Trophoblast cell (in vitro differentiated cells and primary cell): ENCODE measurements around the gene ISM1.

ENCODE experiments used
- DNase-seq, 2 donors: peaks; one replicate each; pipeline ENCODE4 v3.0.0-alpha.2; 2016
- H2AFZ ChIP-seq: 2 replicates; pipeline ENCODE4 v1.6.1; 2013; ENCODE audit warnings: low read length, moderate library complexity, mild to moderate bottlenecking; ENCODE audit not compliant: insufficient read depth, poor library complexity
- H2AK5ac ChIP-seq: 2 replicates; pipeline ENCODE4 v1.6.1; 2013; ENCODE audit warnings: mild to moderate bottlenecking, low read length
- H2BK120ac ChIP-seq: 2 replicates; pipeline ENCODE4 v1.6.1; 2013; ENCODE audit warnings: low read length, mild to moderate bottlenecking, moderate library complexity; ENCODE audit not compliant: insufficient read depth, poor library complexity
- H2BK12ac ChIP-seq: 2 replicates; pipeline ENCODE4 v1.6.1; 2013; ENCODE audit warnings: mild to moderate bottlenecking, low read length, moderate library complexity
- H2BK5ac ChIP-seq: 2 replicates; pipeline ENCODE4 v1.6.1; 2013; ENCODE audit warnings: low read length, low read depth, moderate library complexity, mild to moderate bottlenecking; ENCODE audit not compliant: poor library complexity
- H3K14ac ChIP-seq: 2 replicates; pipeline ENCODE4 v1.6.1; 2013; ENCODE audit warnings: mild to moderate bottlenecking, low read length
- H3K18ac ChIP-seq: 2 replicates; pipeline ENCODE4 v1.6.1; 2013; ENCODE audit warnings: mild to moderate bottlenecking, low read length
- H3K23ac ChIP-seq: 2 replicates; pipeline ENCODE4 v1.6.1; 2013; ENCODE audit warnings: low read length
- H3K27ac ChIP-seq: 2 replicates; pipeline ENCODE4 v1.5.1; 2013; ENCODE audit warnings: low read depth, mild to moderate bottlenecking, inconsistent platforms, low read length, moderate library complexity
- H3K27me3 ChIP-seq: 2 replicates; pipeline ENCODE4 v1.6.1; 2013; ENCODE audit warnings: inconsistent platforms, mild to moderate bottlenecking, low read length, moderate library complexity; ENCODE audit not compliant: insufficient read depth
- H3K36me3 ChIP-seq, 2 experiments: 1 replicate in 1 of 2; 2 replicates in 1 of 2; pipeline ENCODE4 v1.6.1; 2013; ENCODE audit warnings: low read length in 2 of 2, mild to moderate bottlenecking in 2 of 2, moderate library complexity in 1 of 2; ENCODE audit not compliant: insufficient read depth in 2 of 2, control insufficient read depth in 1 of 2
- H3K4ac ChIP-seq: 2 replicates; pipeline ENCODE4 v1.6.1; 2013; ENCODE audit warnings: low read depth, mild to moderate bottlenecking, low read length, moderate library complexity
- H3K4me1 ChIP-seq, 2 experiments: 1 replicate in 1 of 2; 2 replicates in 1 of 2; pipeline ENCODE4 v1.6.1; 2013; ENCODE audit warnings: low read length in 2 of 2, mild to moderate bottlenecking in 2 of 2, moderate library complexity in 1 of 2; ENCODE audit not compliant: insufficient read depth in 2 of 2, control insufficient read depth in 1 of 2
- H3K4me2 ChIP-seq: 2 replicates; pipeline ENCODE4 v1.6.1; 2013; ENCODE audit warnings: inconsistent platforms, mild to moderate bottlenecking, low read length, moderate library complexity
- H3K4me3 ChIP-seq: 2 replicates; pipeline ENCODE4 v1.5.1; 2013; ENCODE audit warnings: mild to moderate bottlenecking, low read depth, low read length, inconsistent platforms
- H3K79me1 ChIP-seq: one replicate; pipeline ENCODE4 v1.6.1; 2013; ENCODE audit warnings: low read length
- H3K79me2 ChIP-seq: 2 replicates; pipeline ENCODE4 v1.6.1; 2013; ENCODE audit warnings: low read length, mild to moderate bottlenecking; ENCODE audit not compliant: control insufficient read depth, insufficient read depth, poor library complexity
- H3K9ac ChIP-seq: 2 replicates; pipeline ENCODE4 v1.6.1; 2013; ENCODE audit warnings: mild to moderate bottlenecking, low read length
- H3K9me3 ChIP-seq: 2 replicates; pipeline ENCODE4 v1.6.1; 2013; ENCODE audit warnings: low read depth, mild to moderate bottlenecking, control low read depth, inconsistent platforms, low read length; ENCODE audit not compliant: insufficient read depth
- H4K12ac ChIP-seq: 2 replicates; pipeline ENCODE4 v1.6.1; 2013; ENCODE audit warnings: low read depth, mild to moderate bottlenecking, low read length, moderate library complexity
- H4K8ac ChIP-seq: 2 replicates; pipeline ENCODE4 v1.6.1; 2013; ENCODE audit warnings: low read depth, mild to moderate bottlenecking, low read length, moderate library complexity
- H4K91ac ChIP-seq: one replicate; pipeline ENCODE4 v1.6.1; 2013; ENCODE audit warnings: low read depth, mild to moderate bottlenecking, low read length, moderate library complexity
- WGBS: extraction: QIAGEN DNeasy Blood & Tissue Kit; methylation state at CpG from one replicate; pipeline ENCODE4 v1.1.7; 2013; ENCODE audit warnings: missing lambda C conversion rate; ENCODE audit not compliant: insufficient read length, insufficient coverage; ENCODE audit errors: extremely low coverage; 5-methylcytosine and 5-hydroxymethylcytosine counted together

ISM1 gene

GRCh38 chr20:13200767-13201500 lies 20.1 kb upstream of the ISM1 start:
- Histone ChIP-seq H3K4me1 (no peaks in the 10 kb centered on the region), H3K27ac (no peak overlapping the region), H2BK120ac (no peak overlapping the region), H3K9me3 (no peaks in the 10 kb centered on the region), H3K23ac (no peak overlapping the region), H2AFZ (no peak overlapping the region), H3K14ac (no peak overlapping the region), H3K18ac (no peak overlapping the region), H2BK5ac (no peak overlapping the region), H2AK5ac (no peak overlapping the region), H3K4ac (no peak overlapping the region), H3K27me3 (no peaks in the 10 kb centered on the region), H3K79me1 (no peaks in the 10 kb centered on the region), H3K9ac (no peak overlapping the region), H3K36me3 (no peaks in the 10 kb centered on the region), H4K91ac (no peak overlapping the region), H3K4me2 (no peak overlapping the region), H4K8ac (no peak overlapping the region), H3K4me3 (no peak overlapping the region), H2BK12ac (no peak overlapping the region), H4K12ac (no peak overlapping the region), H3K79me2 (no peaks in the 10 kb centered on the region)
- DNase-seq, result no peak
- no CpG with 5 or more reads among the region's 5 CpGs for WGBS

GRCh38 chr20:13202565-13202964 lies 18.5 kb upstream of the ISM1 start:
- no peak overlapping the region for H3K4me3 ChIP-seq
- H4K8ac ChIP-seq, result no peak overlapping the region
- no peaks in the 10 kb centered on the region for H3K36me3 ChIP-seq
- H3K4ac ChIP-seq, result no peak overlapping the region
- H3K4me1 ChIP-seq, result no peaks in the 10 kb centered on the region
- H4K12ac ChIP-seq, result no peak overlapping the region
- no peak overlapping the region for H3K27ac ChIP-seq
- no peak overlapping the region for H3K4me2 ChIP-seq
- H3K18ac ChIP-seq, result no peak overlapping the region
- H2BK5ac ChIP-seq, result no peak overlapping the region
- H4K91ac ChIP-seq, result no peak overlapping the region
- DNase-seq, result no peak
- H3K79me1 ChIP-seq, result no peaks in the 10 kb centered on the region
- H2AK5ac ChIP-seq, result no peak overlapping the region
- H2BK120ac ChIP-seq, result no peak overlapping the region
- H3K9ac ChIP-seq, result no peak overlapping the region
- no peaks in the 10 kb centered on the region for H3K27me3 ChIP-seq
- H3K23ac ChIP-seq, result no peak overlapping the region
- H2AFZ ChIP-seq, result no peak overlapping the region
- H3K79me2 ChIP-seq, result no peaks in the 10 kb centered on the region
- no CpG with 5 or more reads among the region's 6 CpGs for WGBS
- H2BK12ac ChIP-seq, result no peak overlapping the region
- no peaks in the 10 kb centered on the region for H3K9me3 ChIP-seq
- H3K14ac ChIP-seq, result no peak overlapping the region

GRCh38 chr20:13205425-13205824 lies 15.6 kb upstream of the ISM1 start:
- Histone ChIP-seq H3K18ac (no peak overlapping the region), H2AK5ac (no peak overlapping the region), H3K9me3 (no peaks in the 10 kb centered on the region), H2AFZ (no peak overlapping the region), H3K36me3 (no peaks in the 10 kb centered on the region), H3K27me3 (no peaks in the 10 kb centered on the region), H3K23ac (no peak overlapping the region), H2BK120ac (no peak overlapping the region), H3K79me1 (no peaks in the 10 kb centered on the region), H3K27ac (no peak overlapping the region), H3K4me1 (no peaks in the 10 kb centered on the region), H3K9ac (no peak overlapping the region), H3K14ac (no peak overlapping the region), H3K4ac (no peak overlapping the region), H4K91ac (no peak overlapping the region), H3K4me2 (no peak overlapping the region), H2BK5ac (no peak overlapping the region), H2BK12ac (no peak overlapping the region), H4K12ac (no peak overlapping the region), H3K79me2 (no peaks in the 10 kb centered on the region), H3K4me3 (no peak overlapping the region), H4K8ac (no peak overlapping the region)
- DNase-seq, result no peak
- no CpG with 5 or more reads among the region's 4 CpGs for WGBS

- Histone ChIP-seq H3K27ac (no peak overlapping the region), H3K36me3 (no peaks in the 10 kb centered on the region), H3K14ac (no peak overlapping the region), H3K9me3 (no peaks in the 10 kb centered on the region), H2AFZ (no peak overlapping the region), H3K9ac (no peak overlapping the region), H3K79me2 (no peaks in the 10 kb centered on the region), H3K4ac (no peak overlapping the region), H3K4me1 (no peaks in the 10 kb centered on the region), H3K4me3 (no peak overlapping the region), H2BK120ac (no peak overlapping the region), H3K79me1 (no peaks in the 10 kb centered on the region), H4K8ac (no peak overlapping the region), H2BK5ac (no peak overlapping the region), H3K23ac (no peak overlapping the region), H3K27me3 (no peaks in the 10 kb centered on the region), H3K18ac (no peak overlapping the region), H2AK5ac (no peak overlapping the region), H4K12ac (no peak overlapping the region), H2BK12ac (no peak overlapping the region), H3K4me2 (no peak overlapping the region), H4K91ac (no peak overlapping the region)
- WGBS, result no CpG with 5 or more reads among the region's 5 CpGs
- DNase-seq, result peak in 1 of 2 donors; percentile 8
These were observed 15.1 kb upstream of the ISM1 start for GRCh38 chr20:13205848-13206434.
